GM12865 (cell line): Measurements from ENCODE around the gene CHST10.
"Not testable (repeated sequence)": the region's sequence is repeated elsewhere in the genome, so short reads cannot be mapped to it uniquely, and the experiment has no call there.

Experiments
- DNase-seq: peaks from one replicate; pipeline ENCODE4 v3.0.0; 2010; ENCODE audit warnings: low read depth
- H3K4me3 ChIP-seq: 2 replicates; pipeline ENCODE4 v1.5.1; 2011; ENCODE audit warnings: mild to moderate bottlenecking, low read depth, low read length, control low read depth
- CTCF ChIP-seq: IDR thresholded peaks from 2 replicates; pipeline ENCODE4 v1.5.1; 2011; ENCODE audit warnings: low read length, control low read depth, low read depth, inconsistent platforms; ENCODE audit not compliant: insufficient read depth; ENCODE audit errors: missing control alignments

Gene CHST10

GRCh38 chr2:100416935-100417710 is at the start of gene CHST10:
Gene CHST10 (minus strand): TSS chr2:100417668. CDS start chr2:100406675, 10,993 bp downstream.
- peak; percentile 72 for DNase-seq
- TF ChIP-seq CTCF: no peak

GRCh38 chr2:100460904-100461530 is 43.5 kb upstream of the CHST10 start:
- no peak for TF ChIP-seq CTCF
- no peak for DNase-seq
- no peak overlapping the region for H3K4me3 ChIP-seq

More at GRCh38 chr2:100416935-100417710, at the start of gene CHST10:
- peak within 1 kb of the TSS; percentile 86 for H3K4me3 ChIP-seq

- DNase-seq, H3K4me3 ChIP-seq: not testable (repeated sequence)
Measured at GRCh38 chr2:100456357-100456756, 38.9 kb upstream of the CHST10 start.

GRCh38 chr2:100453853-100454252 is 36.4 kb upstream of the CHST10 start:
- no peak overlapping the region for H3K4me3 ChIP-seq
- DNase-seq: peak; percentile 62
- no peak for TF ChIP-seq CTCF

- H3K4me3 ChIP-seq: no peak overlapping the region
- DNase-seq: no peak
- TF ChIP-seq CTCF: no peak
Measured at GRCh38 chr2:100451734-100452133, 34.3 kb upstream of the CHST10 start.

- DNase-seq: no peak
- no peak overlapping the region for H3K4me3 ChIP-seq
- no peak for TF ChIP-seq CTCF
Measured at GRCh38 chr2:100451092-100451491, 33.6 kb upstream of the CHST10 start.

- no peak for DNase-seq
- no peak overlapping the region for H3K4me3 ChIP-seq
- no peak for TF ChIP-seq CTCF
Measured at GRCh38 chr2:100446696-100447095, 29.2 kb upstream of the CHST10 start.
